HUES64 (cell line): ENCODE results near the gene ARHGAP8.

ENCODE experiments used
- H3K27ac ChIP-seq: 2 replicates; pipeline ENCODE4 v1.7.0; 2013; ENCODE audit warnings: low read depth, low read length, inconsistent platforms
- H3K27me3 ChIP-seq: 2 replicates; pipeline ENCODE4 v1.6.1; 2013; ENCODE audit warnings: mild to moderate bottlenecking, low read length; ENCODE audit not compliant: insufficient read depth
- H3K36me3 ChIP-seq: 2 replicates; pipeline ENCODE4 v1.6.1; 2013; ENCODE audit warnings: mild to moderate bottlenecking, low read length; ENCODE audit not compliant: insufficient read depth
- H3K4me1 ChIP-seq: 2 replicates; pipeline ENCODE4 v1.6.1; 2013; ENCODE audit warnings: mild to moderate bottlenecking, low read length, moderate library complexity; ENCODE audit not compliant: insufficient read depth
- H3K4me3 ChIP-seq: 2 replicates; pipeline ENCODE4 v1.5.1; 2013; ENCODE audit warnings: mild to moderate bottlenecking, low read length, moderate library complexity
- H3K9ac ChIP-seq: 2 replicates; pipeline ENCODE4 v1.6.1; 2013; ENCODE audit warnings: mild to moderate bottlenecking, low read depth, low read length
- H3K9me3 ChIP-seq: 2 replicates; pipeline ENCODE4 v1.6.1; 2013; ENCODE audit warnings: low read depth, low read length; ENCODE audit not compliant: insufficient read depth
- WGBS: fragments of 150-250, 120-280 bp; methylation state at CpG from one replicate; pipeline ENCODE4 v1.1.7; 2013; ENCODE audit warnings: missing lambda C conversion rate; 5-methylcytosine and 5-hydroxymethylcytosine counted together

ARHGAP8 gene

GRCh38 chr22:44726439-44726838 lies 25.9 kb upstream of the ARHGAP8 start:
- Histone ChIP-seq H3K4me1 (0 out of 2 replicates have a peak, but pooled peaks cover 3% of the 10 kb centered on the region), H3K36me3 (no peaks in the 10 kb centered on the region; the same call in 1 of the 2 replicates), H3K27ac (no peak overlapping the region), H3K9ac (no peak overlapping the region), H3K27me3 (no peaks in the 10 kb centered on the region), H3K4me3 (no peak overlapping the region), H3K9me3 (no peaks in the 10 kb centered on the region)
- 94% methylated on average over 11 of the region's 11 CpGs for WGBS

GRCh38 chr22:44727148-44727547 lies 25.2 kb upstream of the ARHGAP8 start:
- Histone ChIP-seq H3K4me1 (no peaks in the 10 kb centered on the region), H3K27ac (no peak overlapping the region), H3K9me3 (no peaks in the 10 kb centered on the region), H3K27me3 (no peaks in the 10 kb centered on the region), H3K9ac (no peak overlapping the region), H3K4me3 (no peak overlapping the region), H3K36me3 (no peaks in the 10 kb centered on the region; the same call in 1 of the 2 replicates)
- WGBS = 94% methylated on average over 21 of the region's 21 CpGs

GRCh38 chr22:44727709-44728108 lies 24.7 kb upstream of the ARHGAP8 start:
- Histone ChIP-seq H3K27me3 (no peaks in the 10 kb centered on the region), H3K27ac (no peak overlapping the region), H3K4me3 (no peak overlapping the region), H3K36me3 (no peaks in the 10 kb centered on the region; the same call in 1 of the 2 replicates), H3K4me1 (no peaks in the 10 kb centered on the region), H3K9me3 (no peaks in the 10 kb centered on the region), H3K9ac (no peak overlapping the region)
- 89% methylated on average over 13 of the region's 13 CpGs for WGBS

- Histone ChIP-seq H3K27ac (no peak overlapping the region), H3K36me3 (no peaks in the 10 kb centered on the region; the same call in 1 of the 2 replicates), H3K27me3 (no peaks in the 10 kb centered on the region), H3K9ac (no peak overlapping the region), H3K4me1 (no peaks in the 10 kb centered on the region), H3K9me3 (no peaks in the 10 kb centered on the region), H3K4me3 (no peak overlapping the region)
- 92% methylated on average over 21 of the region's 21 CpGs for WGBS
Measured at GRCh38 chr22:44728761-44729324, 23.5 kb upstream of the ARHGAP8 start.

GRCh38 chr22:44729391-44730021 lies 22.9 kb upstream of the ARHGAP8 start:
- Histone ChIP-seq H3K27ac (no peak overlapping the region), H3K9me3 (no peaks in the 10 kb centered on the region), H3K27me3 (no peaks in the 10 kb centered on the region), H3K36me3 (no peaks in the 10 kb centered on the region; the same call in 1 of the 2 replicates), H3K4me1 (no peaks in the 10 kb centered on the region), H3K9ac (no peak overlapping the region), H3K4me3 (no peak overlapping the region)
- 94% methylated on average over 39 of the region's 39 CpGs for WGBS

DNA sequence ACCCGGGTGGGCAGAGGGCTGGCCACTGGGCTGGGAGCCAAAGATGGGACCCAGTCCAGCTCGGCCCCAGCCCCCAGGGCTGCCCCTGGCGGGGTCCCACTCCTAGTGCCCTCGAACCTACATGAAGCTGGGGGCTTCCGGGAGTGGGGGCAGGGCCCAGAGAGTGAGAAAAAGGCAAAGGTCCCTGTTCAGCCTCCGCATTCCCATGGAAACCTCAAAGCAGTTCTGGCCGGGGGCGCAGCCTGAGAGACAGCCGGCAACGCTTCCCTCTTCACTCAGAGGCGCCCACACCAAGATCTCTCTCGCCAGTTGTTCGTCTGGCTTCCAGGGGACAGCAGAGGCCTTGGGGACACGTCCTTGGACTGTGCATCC lies 22.4 kb upstream of the ARHGAP8 start:
- H3K4me1 ChIP-seq = no peaks in the 10 kb centered on the region
- H3K27me3 ChIP-seq = no peaks in the 10 kb centered on the region
- H3K4me3 ChIP-seq = no peak overlapping the region
- WGBS = 93% methylated on average over 14 of the region's 14 CpGs
- H3K27ac ChIP-seq = no peak overlapping the region
- no peak overlapping the region for H3K9ac ChIP-seq
- no peaks in the 10 kb centered on the region for H3K9me3 ChIP-seq
- H3K36me3 ChIP-seq = no peaks in the 10 kb centered on the region; the same call in 1 of the 2 replicates

- whole genome bisulfite sequencing = 94% methylated on average over 19 of the region's 19 CpGs
- H3K27me3 ChIP-seq = no peaks in the 10 kb centered on the region
- H3K36me3 ChIP-seq = no peaks in the 10 kb centered on the region; the same call in 1 of the 2 replicates
- H3K27ac ChIP-seq = no peak overlapping the region
- no peak overlapping the region for H3K9ac ChIP-seq
- no peaks in the 10 kb centered on the region for H3K4me1 ChIP-seq
- H3K4me3 ChIP-seq = no peak overlapping the region
- no peaks in the 10 kb centered on the region for H3K9me3 ChIP-seq
Measured at GRCh38 chr22:44730490-44731356, 21.7 kb upstream of the ARHGAP8 start.

GRCh38 chr22:44731357-44731970 lies 20.9 kb upstream of the ARHGAP8 start:
- Histone ChIP-seq H3K9me3 (no peaks in the 10 kb centered on the region), H3K9ac (no peak overlapping the region), H3K36me3 (no peaks in the 10 kb centered on the region; the same call in 1 of the 2 replicates), H3K27ac (no peak overlapping the region), H3K4me3 (no peak overlapping the region), H3K27me3 (no peaks in the 10 kb centered on the region), H3K4me1 (no peaks in the 10 kb centered on the region)
- 89% methylated on average over 7 of the region's 7 CpGs for WGBS

DNA sequence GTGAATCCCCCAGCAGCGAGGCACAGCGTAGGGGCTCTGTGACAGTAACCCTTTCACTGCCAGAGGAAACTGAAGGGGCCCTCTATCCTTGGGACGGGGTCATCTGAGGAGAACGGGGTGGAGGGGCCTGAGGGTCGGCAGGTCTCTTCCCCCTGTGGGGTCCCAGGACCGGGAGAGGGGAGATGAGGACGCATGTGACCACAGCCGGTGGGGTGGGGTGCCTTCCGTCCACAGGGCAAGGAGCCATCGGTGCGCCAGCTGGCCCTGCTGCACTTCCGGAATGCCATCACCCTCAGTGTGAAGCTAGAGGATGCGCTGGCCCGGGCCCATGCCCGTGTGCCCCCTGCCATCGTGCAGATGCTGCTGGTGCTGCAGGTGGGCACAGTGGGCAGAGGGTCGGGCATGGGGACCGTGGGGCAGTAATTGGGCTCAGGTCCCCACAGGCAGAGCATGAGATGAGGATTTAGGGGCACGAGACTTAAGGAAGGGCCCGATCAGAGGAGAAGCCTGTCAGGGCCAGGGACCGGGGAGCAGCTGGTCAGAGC lies 20.3 kb upstream of the ARHGAP8 start:
- Histone ChIP-seq H3K4me1 (no peaks in the 10 kb centered on the region), H3K4me3 (no peak overlapping the region), H3K9ac (no peak overlapping the region), H3K27me3 (no peaks in the 10 kb centered on the region), H3K27ac (no peak overlapping the region), H3K9me3 (no peaks in the 10 kb centered on the region), H3K36me3 (no peaks in the 10 kb centered on the region; the same call in 1 of the 2 replicates)
- 90% methylated on average over 21 of the region's 21 CpGs for WGBS

DNA sequence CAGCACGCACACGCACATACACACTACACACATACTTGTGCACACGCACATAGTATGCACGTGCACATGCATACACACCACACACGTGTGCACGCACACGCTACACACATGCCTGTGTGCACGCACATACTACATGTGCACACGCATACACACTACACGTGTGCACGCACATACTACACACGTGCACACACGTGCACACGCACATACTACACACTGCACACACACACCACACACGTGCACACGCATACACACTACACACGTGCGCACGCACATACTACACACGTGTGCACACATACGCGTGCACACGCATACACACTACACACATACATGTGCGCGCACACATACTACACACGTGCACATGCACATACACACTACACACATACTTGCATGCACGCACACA lies 19.7 kb upstream of the ARHGAP8 start:
- Histone ChIP-seq H3K9ac (no peak overlapping the region), H3K9me3 (no peaks in the 10 kb centered on the region), H3K4me1 (peaks cover 2% of the 10 kb centered on the region; the same call in 1 of the 2 replicates), H3K27me3 (no peaks in the 10 kb centered on the region), H3K36me3 (no peaks in the 10 kb centered on the region), H3K27ac (no peak overlapping the region), H3K4me3 (no peak overlapping the region)
- 85% methylated on average over 27 of the region's 27 CpGs for WGBS
